HG03196 (cell line): ENCODE data around the gene RNF13.
A peak's percentile ranks its signal among the peaks of the same experiment; 100 is the strongest.

Experiments used
- ATAC-seq: cut with Tn5 transposase; IDR thresholded peaks from one replicate; pipeline ENCODE4 v1.9.1; 2021; ENCODE audit not compliant: unreplicated experiment

Gene RNF13

GRCh38 chr3:149812606-149813366 is at the start of gene RNF13:
Gene RNF13, plus strand, starts transcription at chr3:149813215. Its CDS starts 32,812 bp downstream, at chr3:149846027.
- peak; percentile 94 for ATAC-seq

GRCh38 chr3:149763565-149764195 is 49.3 kb upstream of the RNF13 start:
- ATAC-seq = no peak

- no peak for ATAC-seq
Observed at GRCh38 chr3:149764302-149764701, 48.7 kb upstream of the RNF13 start.

- ATAC-seq = no peak
Observed at GRCh38 chr3:149765762-149766334, 47.2 kb upstream of the RNF13 start.

GRCh38 chr3:149767720-149768119 is 45.3 kb upstream of the RNF13 start:
- ATAC-seq = no peak

- ATAC-seq = no peak
Observed at GRCh38 chr3:149768704-149769103, 44.3 kb upstream of the RNF13 start.

- ATAC-seq = no peak
Observed at GRCh38 chr3:149770246-149770645, 42.8 kb upstream of the RNF13 start.

GRCh38 chr3:149771652-149772271 is 41.3 kb upstream of the RNF13 start:
- no peak for ATAC-seq

- no peak for ATAC-seq
Observed at GRCh38 chr3:149772861-149773260, 40.2 kb upstream of the RNF13 start.

- no peak for ATAC-seq
Observed at GRCh38 chr3:149776170-149776569, 36.8 kb upstream of the RNF13 start.

- ATAC-seq = no peak
Observed at GRCh38 chr3:149777414-149778214, 35.4 kb upstream of the RNF13 start.

- ATAC-seq = no peak
Observed at GRCh38 chr3:149781211-149781610, 31.8 kb upstream of the RNF13 start.

GRCh38 chr3:149781741-149782140 is 31.3 kb upstream of the RNF13 start:
- ATAC-seq = no peak

GRCh38 chr3:149783576-149783975 is 29.4 kb upstream of the RNF13 start:
- ATAC-seq = no peak

- no peak for ATAC-seq
Observed at GRCh38 chr3:149784064-149784704, 28.8 kb upstream of the RNF13 start.

- ATAC-seq = no peak
Observed at GRCh38 chr3:149790268-149790667, 22.7 kb upstream of the RNF13 start.

- ATAC-seq = no peak
Observed at GRCh38 chr3:149790698-149791097, 22.3 kb upstream of the RNF13 start.

- no peak for ATAC-seq
Observed at GRCh38 chr3:149792452-149793270, 20.4 kb upstream of the RNF13 start, which contains the start of gene ANKUB1. Gene ANKUB1, minus strand, starts transcription at chr3:149792554. Its CDS starts 188 bp downstream, at chr3:149792366.

- no peak for ATAC-seq
Observed at GRCh38 chr3:149796026-149796425, 17.0 kb upstream of the RNF13 start.
